GM19351 (cell line): ENCODE data around the gene ZFAND2B.

Source experiments
- ATAC-seq: cut with Tn5 transposase; IDR thresholded peaks from one replicate; pipeline ENCODE4 v1.9.1; 2021; ENCODE audit warnings: mild to moderate bottlenecking, moderate library complexity; ENCODE audit not compliant: unreplicated experiment

ZFAND2B gene

DNA sequence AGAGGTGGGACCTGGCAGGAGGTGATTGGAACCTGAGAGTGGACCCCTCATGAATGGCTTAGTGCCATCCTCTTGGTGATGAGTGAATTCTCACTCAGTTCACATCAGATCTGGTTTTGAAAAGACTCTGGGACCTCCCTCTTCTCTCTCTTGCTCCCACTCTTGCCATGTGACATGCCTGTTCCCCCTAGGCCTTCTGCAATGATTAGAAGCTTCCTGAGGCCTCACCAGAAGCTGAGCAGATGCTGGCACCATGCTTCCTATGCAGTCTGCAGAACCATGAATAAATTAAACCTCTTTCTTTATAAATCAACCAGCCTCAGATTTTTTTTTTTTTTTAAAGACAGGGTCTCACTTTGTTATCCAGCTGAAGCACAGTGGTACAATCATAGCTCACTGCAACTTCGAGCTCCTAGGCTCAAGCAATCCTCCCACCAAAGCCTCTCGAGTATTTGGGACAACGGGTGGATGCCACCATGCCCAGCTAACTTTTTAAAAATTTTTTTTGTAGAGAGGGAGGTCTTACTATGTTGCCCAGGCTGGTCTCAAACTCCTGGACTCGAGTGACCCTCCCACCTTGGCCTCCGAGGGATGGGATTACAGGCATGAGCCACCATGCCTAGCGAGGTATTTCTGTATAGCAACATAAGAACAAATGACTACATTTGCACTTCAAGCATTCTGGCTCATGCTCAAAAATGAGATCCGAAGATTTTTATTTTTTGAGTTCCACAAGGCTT lies 2.0 kb upstream of the ZFAND2B start:
- ATAC-seq = no peak

DNA sequence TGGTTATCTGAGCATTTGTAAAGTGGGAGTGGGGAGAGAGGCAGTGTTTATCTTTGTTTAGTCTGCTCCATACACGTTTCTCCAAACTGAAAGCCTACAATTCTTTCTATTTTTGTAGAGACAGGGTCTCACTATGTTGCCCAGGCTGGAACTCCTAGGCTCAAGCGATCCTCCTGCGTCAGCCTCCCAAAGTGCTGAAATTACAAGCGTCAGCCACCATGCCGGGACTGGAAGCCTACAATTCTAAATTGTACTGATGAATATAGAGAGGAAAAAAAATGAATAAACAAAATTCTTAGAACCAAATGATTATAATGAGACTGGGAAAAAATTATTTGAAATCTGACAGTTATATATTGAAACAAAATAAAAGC lies 1.4 kb upstream of the ZFAND2B start:
- no peak for ATAC-seq

DNA sequence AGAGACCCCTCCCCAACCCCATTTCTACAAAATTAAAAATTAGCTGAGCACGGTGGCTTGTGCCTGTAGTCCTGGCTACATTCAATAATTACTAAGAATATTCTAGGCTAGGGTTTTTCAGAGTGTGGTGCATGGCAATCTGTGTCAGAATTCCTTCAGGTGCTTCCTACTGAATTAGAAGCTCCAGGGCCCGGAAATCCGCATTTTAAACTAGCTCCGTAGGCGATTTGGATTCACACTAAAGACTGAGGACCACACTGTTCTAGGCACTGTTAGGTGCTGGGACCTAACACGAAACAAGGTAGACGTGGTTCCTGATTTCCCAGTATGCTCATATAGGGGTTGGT lies 628 bp upstream of the ZFAND2B start:
- ATAC-seq = no peak

GRCh38 chr2:219207134-219207883 lies 727 bp downstream of the ZFAND2B start:
- ATAC-seq = no peak

- ATAC-seq = no peak
Observed at GRCh38 chr2:219207884-219208740, 1.5 kb downstream of the ZFAND2B start.

DNA sequence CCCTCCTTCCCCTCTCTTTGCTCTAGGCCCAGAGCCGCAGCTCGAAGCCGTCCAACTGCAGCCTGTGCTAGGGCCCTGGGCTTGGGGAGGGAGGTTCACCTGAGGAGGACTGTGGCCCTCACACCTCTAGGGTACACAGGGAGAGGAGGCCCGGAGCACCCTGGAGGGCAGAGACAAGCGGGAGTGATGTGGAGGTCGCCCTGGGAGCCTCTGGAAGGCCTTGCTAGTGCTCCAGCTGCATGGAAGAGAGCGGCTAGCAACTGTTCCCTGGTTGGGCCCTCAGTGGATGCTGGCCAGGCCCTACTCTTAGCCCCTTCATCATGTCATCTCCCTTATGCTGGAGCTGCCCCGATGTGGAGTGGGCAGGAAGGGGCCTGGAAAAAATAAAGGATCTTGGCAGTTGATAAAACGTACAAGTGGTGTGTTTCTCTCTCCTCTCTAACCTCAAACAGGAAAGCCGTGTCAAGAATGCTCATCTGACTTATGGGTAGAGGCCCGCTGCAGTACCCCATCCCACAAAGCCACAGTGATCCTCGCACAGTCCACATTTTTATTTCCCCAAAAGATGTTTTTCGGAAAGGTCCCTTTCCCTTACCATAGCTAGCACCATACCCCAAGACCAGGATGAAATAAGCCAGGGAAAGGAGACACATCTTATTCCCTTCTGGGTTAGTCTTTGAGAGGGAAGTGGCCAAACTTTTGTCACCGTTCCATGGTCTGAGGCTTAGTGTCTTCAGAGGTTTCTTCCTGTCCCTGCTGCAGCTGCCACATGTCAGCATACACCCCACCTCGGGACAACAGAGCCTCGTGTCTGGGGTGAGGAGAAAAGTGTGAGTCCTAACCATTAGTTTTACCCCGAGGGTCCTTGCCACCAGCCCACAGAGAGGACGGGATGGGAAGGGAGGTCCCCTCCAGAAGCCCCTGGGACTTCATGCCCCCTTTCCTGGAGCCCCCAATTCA lies 2.9 kb downstream of the ZFAND2B start:
- ATAC-seq = no peak

GRCh38 chr2:219210196-219210885 lies 3.8 kb downstream of the ZFAND2B start:
- no peak for ATAC-seq

- no peak for ATAC-seq
Observed at GRCh38 chr2:219210886-219211362, 4.3 kb downstream of the ZFAND2B start.

GRCh38 chr2:219213026-219213415 lies 6.4 kb downstream of the ZFAND2B start:
- no peak for ATAC-seq

DNA sequence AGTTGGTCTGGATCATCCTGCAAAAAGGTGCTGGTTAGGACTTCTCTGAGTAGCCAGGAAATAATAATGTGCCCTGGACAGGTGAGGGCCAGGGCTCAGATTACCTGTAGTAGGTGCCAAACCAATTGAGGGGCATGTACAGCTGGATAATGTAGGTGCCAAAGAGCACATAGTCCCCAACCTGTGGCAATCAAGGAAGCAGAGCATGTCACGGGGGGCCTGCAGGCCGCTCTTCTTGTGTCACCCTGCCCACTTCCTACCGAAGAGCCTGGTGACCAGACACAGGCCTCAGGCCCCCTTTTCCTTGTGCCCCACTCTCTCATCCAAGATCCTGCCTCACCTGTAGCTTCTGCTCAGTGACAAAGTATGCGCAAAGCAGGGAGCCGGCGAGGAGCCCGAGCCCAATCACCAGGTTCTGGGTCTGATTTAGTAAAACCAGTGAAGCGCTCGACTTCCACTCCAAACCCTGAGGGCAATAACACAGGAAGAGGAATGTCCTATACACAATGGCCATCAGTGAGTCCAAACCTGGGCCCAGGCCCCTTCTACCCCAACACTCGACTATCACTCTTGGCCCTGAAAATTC lies 7.0 kb downstream of the ZFAND2B start:
- ATAC-seq = no peak

DNA sequence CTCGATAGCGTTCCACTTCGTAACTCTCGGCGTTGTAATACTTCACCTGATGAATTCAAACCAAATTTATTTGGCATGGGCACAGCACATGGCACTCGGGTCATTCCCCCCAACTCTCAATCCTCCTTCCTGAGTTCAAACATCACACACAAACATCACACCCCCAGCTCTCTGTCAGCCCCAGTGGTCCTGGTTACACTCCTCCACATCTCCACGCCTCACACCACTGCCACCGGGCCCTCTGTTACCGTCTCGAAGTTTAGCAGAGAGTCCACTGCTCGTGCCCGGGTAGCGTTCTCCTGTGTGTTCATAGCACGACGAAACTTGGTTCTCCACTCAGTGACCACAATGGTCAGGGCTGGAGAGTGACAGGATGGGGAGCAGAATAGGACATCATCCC lies 7.6 kb downstream of the ZFAND2B start:
- no peak for ATAC-seq

GRCh38 chr2:219214786-219215185 lies 8.2 kb downstream of the ZFAND2B start:
- no peak for ATAC-seq

GRCh38 chr2:219215871-219216534 lies 9.4 kb downstream of the ZFAND2B start:
- ATAC-seq = no peak

- ATAC-seq = no peak
Observed at GRCh38 chr2:219216535-219216915, 9.9 kb downstream of the ZFAND2B start.

GRCh38 chr2:219218217-219218731 lies 11.7 kb downstream of the ZFAND2B start:
- peak; percentile 32 for ATAC-seq

DNA sequence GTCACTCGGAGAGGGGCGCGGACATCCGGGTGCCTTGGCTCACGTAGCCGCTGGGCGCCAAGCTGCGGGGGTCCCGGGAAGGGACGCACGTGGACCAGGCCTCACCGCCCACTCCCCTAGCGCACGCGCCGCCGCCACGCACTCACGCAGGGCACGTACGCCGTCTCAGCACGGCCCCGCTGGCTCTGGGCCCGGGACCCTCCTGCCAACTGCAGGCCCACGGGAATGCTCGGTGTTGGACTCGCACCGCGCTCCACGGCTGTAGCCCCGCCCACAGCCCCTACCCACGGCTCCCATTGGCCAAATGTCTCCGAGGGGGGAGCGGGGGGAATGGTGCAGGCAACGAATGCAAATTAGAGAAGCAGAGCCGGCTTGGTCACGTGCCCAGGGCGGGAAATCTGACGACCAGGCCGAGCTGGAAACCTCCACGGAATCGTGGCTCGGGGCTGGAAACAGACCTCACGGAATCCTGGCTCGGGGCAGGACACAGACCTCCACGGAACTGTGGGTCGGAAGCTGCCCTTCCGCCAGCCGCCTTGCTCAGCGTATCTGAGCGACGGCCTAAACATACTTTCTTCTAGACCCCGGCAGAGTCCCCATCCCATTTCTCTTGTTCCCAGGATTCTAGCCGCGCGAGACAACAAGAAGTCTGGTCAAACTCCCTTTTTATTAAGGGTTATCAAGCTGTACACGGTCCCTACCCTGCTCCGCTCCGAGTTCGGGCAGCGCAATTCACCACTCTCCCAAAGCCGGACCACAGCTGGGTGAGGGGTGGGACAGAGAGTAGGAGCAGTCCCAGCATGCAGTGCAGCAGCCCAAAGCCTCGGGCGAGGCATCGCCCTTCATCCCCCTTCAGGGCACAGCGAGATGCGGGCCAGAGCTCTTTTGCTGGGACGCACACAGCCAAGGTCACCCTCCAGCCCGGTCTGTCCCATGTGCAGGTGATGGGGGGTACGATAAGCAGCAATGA lies 12.4 kb downstream of the ZFAND2B start, which contains the start of gene ABCB6:
Gene ABCB6 (minus strand): TSS at position 227 of the 970 bp plus-strand sequence. CDS start 285 bp downstream, outside the sequence.
- ATAC-seq = peak; percentile 80

- no peak for ATAC-seq
Observed at GRCh38 chr2:219219784-219220532, 13.4 kb downstream of the ZFAND2B start.
